Measurements from ENCODE around the gene UBAP1.
"Not testable (repeated sequence)": the region's sequence is repeated elsewhere in the genome, so short reads cannot be mapped to it uniquely, and the experiment has no call there.

The UBAP1 gene

DNA sequence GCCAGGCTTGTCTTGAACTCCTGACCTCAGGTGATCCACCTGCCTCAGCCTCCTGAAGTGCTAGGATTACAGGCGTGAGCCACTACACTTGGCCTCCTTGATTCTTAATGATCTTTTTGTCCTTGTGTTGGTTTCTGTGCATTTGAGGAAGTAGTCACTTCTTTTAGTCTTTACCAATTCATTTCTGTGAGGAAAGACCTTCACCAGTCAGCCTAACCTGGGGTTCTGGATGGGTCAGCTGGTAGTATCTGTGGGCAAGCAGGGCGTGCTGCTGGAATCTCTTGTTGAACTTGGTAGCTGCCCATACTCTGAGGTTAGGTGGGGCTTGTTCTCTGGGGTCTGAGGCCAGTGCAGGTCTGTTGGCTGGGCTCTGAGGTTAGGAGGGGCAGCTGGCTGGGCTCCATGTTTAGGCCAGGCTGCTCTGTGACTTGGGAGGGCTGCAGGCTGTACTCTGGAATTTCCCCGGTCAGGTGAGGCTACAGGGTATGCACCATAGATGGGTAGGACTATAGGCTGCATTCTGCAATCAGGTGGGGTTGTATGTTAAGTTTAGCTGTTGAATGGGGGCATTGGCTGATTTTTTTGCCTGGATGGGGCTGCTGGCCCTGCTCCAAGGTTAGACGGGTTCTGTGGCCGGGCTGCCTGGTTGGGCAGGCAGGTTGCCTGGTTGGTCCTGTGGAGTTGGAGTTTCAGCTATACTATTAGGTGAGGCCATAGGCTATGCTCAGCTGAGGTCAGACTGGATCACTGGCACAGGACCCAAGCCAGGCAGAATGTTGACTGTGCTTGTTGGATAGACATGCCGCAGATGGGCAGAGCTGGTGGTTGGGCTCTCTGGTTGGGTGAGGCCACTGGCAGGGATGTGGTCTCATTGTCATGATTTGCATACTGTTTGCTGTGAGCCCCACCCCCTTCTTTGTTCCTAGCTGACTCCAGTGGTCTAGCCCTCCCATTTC, 19.2 kb downstream of the UBAP1 start:
- no peak for DNase-seq
- TF ChIP-seq GATA1 (IDR thresholded peaks at IDR 0.05; ENCODE audit: low read depth, low read length) = no peak
- TF ChIP-seq POLR2A (IDR thresholded peaks at IDR 0.05; ENCODE audit: low read length) = no peak

DNA sequence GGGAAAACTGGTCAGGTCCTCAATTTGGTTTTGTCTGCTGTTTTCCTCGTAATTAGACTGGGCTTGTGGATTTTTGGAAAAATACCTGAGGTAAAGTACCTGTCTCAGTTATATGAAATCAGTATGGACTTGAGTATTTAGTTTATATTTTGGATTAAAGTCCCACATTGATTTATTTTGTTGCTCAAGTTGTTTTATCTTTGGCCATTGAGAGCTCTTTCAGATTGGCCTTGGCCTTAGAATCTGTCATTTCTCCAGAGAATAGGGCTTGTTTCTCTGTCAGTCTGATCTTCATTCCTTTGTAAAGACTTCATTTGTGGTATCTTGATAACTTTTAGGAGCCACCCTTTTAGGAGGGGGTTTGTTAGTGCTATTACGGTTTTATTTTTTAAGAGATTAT, 21.2 kb downstream of the UBAP1 start:
- no peak for TF ChIP-seq GATA1 (IDR thresholded peaks at IDR 0.05; ENCODE audit: low read depth, low read length)
- no peak for DNase-seq

DNA sequence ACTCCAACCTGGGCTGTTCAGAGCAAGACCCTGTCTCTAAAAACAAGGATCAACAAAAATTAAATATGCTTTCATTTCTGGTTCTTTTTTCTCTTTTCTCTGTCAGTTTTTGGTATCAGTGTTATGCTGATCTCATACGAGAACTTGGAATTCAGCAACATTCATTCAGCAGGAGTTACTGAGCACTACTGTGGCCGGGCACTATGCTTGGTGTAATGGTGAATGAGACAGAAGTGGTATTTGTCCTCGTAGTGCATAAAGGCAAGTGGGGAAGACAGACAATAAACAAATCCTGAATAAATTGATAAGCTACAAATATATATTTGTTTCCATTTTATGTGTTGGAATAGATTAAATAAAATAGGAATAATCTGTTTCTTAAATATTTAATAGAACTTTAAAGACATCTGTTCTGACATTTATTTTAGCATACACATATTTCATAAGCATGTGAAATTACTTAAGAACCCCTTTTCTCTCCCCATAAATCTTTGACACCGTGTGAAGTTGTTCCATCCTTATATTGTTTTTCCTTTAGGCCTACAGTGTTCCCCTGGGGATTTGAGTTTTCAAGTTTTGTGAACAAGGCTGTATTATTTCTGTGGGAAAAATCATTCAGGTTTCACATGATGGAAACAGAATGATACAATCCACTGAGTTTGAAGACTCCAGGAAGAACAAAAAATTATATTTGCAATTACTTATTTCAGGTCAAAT, 24.6 kb downstream of the UBAP1 start:
- TF ChIP-seq POLR2A (IDR thresholded peaks at IDR 0.05; ENCODE audit: low read length) (no peak), GATA1 (IDR thresholded peaks at IDR 0.05; ENCODE audit: low read depth, low read length) (no peak)
- peak in 1 of 2 experiments; percentile 38 for DNase-seq

DNA sequence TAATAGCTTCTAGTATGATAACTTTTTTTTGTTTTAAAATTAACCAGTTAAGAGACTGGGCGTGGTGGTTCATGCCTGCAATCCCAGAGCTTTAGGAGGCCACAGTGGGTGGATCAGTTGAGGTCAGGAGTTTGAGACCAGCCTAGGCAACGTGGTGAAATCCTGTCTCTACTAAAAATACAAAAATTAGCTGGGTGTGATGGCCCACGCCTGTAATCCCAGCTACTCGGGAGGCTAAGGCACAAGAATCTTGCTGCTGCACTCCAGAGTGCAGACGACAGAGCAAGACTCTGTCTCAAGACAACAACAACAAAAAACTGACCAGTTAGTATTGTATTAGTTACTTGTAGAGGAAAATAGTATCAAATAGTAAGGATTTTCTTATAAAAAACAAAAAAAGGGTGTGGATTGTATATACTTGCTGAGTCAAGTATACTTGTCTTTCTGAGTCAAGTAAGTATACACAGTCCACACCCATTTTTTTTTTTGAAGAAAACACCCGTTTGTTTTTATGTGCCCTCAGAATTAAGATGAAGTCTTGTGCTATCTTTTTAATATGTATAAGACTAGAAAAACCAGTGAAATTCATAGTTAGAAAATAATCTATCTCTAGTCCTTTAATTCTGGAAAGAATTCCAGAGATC, 25.3 kb downstream of the UBAP1 start:
- DNase-seq = peak; percentile 53 to 77

DNA sequence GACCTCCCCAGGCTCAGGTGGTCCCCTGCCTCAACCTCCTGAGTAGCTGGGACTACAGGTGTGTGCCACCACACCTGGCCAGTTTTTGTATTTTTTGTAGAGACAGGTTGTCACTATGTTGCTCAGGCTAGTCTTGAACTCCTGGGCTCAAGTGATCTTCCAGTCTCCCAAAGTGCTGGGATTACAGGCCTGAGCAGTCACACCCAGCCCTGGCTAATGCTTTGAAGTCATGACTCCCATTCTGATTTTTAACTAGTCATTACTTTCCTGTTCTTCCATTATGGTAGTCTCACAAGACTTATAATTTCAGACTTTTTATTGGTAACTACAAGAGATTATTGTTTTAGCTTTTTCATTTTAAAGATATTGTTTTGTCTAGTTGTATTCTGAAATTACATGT, 26.3 kb downstream of the UBAP1 start:
- TF ChIP-seq POLR2A (IDR thresholded peaks at IDR 0.05; ENCODE audit: low read length) (no peak), GATA1 (IDR thresholded peaks at IDR 0.05; ENCODE audit: low read depth, low read length) (no peak)
- DNase-seq = peak in 1 of 2 experiments; percentile 37

More for the DNA sequence above, 25.3 kb downstream of the UBAP1 start:
- TF ChIP-seq GATA1 (IDR thresholded peaks at IDR 0.05; ENCODE audit: low read depth, low read length) (no peak), POLR2A (IDR thresholded peaks at IDR 0.05; ENCODE audit: low read length) (no peak)

DNA sequence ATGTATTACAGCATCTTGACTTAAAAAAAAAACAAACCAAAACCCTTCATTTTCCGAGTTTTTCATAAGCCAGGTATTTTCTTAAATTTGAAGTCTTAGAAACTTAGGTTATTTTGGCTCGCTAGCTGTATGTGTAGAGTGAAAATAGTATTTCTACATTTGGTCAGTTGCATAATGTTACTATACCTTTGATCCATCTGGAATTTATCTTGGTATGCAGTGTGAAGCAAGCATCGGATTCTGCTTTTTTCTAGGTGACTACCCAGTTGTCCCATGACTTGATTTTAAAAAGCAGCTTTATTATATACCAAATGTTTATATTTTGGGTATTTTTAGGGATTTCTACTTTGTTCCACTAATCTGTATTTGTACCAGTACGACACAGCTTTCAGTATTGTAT, 27.7 kb downstream of the UBAP1 start:
- TF ChIP-seq GATA1 (IDR thresholded peaks at IDR 0.05; ENCODE audit: low read depth, low read length) (no peak), POLR2A (IDR thresholded peaks at IDR 0.05; ENCODE audit: low read length) (no peak)
- no peak for DNase-seq

DNA sequence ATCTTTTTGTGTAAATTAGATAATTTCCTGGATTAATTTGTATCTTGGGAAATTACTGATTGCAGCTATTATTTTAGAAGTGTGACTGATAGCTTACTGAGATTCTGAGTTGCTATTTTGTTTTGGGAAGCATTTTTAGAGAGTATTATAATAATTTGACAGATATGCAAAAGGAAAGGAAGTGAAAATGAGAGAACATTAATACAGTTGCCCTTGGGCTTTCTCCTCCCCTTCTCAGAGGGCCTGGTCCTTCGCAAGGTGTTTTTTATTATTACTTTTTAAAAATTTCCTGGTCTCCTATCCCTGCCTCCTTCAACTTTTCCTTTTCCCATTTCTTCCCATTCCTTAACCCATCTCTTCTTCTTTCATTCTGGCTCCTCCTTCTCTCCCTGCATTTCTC, 32.6 kb downstream of the UBAP1 start:
- TF ChIP-seq GATA1 (IDR thresholded peaks at IDR 0.05; ENCODE audit: low read depth, low read length) (no peak), POLR2A (IDR thresholded peaks at IDR 0.05; ENCODE audit: low read length) (no peak)

DNA sequence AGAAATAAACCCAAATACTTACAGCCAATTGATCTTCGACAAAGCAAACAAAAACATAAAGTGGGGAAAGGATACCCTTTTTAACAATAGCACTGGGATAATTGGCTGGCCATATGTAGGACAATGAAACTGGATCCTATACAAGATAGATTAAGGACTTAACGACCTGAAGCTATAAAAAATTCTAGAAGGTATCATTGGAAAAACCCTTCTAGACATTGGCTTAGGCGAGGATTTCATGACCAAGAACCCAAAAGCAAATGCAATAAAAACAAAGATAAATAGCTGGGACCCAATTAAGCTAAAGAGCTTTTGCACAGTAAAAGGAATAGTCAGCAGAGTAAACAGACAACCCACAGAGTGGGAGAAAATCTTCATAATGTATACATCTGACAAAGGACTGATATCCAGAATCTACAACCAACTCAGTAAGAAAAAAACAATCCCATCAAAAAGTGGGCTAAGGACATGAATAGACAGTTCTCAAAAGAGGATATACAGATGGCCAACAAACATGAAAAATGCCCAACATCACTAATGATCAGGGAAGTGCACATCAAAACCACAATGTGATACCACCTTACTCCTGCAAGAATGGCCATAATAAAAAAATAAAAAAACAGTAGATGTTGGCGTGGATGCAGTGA, 35.6 kb downstream of the UBAP1 start:
- not testable (repeated sequence) for DNase-seq

More for the DNA sequence above, 32.6 kb downstream of the UBAP1 start:
- DNase-seq = no peak

DNA sequence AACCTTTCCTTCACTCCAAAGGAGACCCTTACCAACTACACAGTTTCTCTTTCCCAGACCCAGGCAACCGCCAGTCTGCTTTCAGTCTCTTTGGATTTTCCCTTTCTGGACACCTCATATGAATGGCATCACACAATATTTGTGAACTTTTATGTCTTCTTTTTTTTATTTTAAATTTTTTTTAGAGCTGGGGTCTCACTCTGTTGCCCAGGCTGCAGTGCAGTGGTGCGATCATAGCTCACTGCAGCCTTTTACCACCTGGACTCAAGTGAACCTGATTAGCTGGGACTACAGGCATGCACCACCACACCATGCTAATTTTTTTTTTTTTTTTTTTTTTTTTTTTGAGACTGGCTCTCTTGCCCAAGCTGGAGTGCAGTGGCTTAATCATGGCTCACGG, 37.5 kb downstream of the UBAP1 start:
- no peak for DNase-seq
- no peak for TF ChIP-seq GATA1 (IDR thresholded peaks at IDR 0.05; ENCODE audit: low read depth, low read length)
- TF ChIP-seq POLR2A (IDR thresholded peaks at IDR 0.05; ENCODE audit: low read length) = no peak

DNA sequence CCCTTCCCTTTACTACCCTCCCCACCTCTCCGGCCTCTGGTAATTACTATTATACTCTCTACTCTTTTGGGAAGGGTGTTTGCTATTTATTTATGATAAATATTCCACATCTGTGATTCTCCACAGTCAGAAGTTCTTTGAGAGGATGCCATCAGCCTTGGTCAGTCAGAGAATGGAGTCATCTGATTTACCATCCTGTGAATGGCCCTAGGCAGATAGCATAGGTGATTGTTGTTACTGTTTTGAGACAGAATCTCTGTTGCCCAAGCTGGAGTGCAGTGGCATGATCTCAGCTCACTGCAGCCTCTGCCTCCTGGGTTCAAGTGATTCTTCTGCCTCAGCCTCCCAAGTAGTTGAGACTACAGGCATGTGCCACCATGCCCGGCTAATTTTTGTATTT, 38.2 kb downstream of the UBAP1 start:
- not testable (repeated sequence) for DNase-seq

DNA sequence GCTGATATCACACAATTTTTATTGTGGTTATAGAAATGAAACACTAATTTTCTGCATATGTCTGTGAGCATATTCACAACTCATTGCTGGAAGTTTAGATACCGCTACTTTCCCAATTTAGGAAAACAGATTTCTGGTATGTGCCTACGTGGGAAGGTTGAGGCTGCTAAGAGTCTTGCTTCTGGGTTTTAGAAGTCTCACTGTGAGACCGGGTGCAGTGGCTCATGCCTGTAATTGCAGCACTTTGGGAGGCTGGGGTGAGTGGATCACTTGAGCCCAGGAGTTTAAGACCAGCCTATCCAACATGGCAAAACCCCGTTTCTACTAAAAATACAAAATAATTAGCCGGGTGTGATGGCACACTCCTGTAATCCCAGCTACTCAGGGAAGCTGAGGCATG, 39.6 kb downstream of the UBAP1 start:
- no peak for TF ChIP-seq POLR2A (IDR thresholded peaks at IDR 0.05; ENCODE audit: low read length)
- no peak for TF ChIP-seq GATA1 (IDR thresholded peaks at IDR 0.05; ENCODE audit: low read depth, low read length)
- DNase-seq = no peak

DNA sequence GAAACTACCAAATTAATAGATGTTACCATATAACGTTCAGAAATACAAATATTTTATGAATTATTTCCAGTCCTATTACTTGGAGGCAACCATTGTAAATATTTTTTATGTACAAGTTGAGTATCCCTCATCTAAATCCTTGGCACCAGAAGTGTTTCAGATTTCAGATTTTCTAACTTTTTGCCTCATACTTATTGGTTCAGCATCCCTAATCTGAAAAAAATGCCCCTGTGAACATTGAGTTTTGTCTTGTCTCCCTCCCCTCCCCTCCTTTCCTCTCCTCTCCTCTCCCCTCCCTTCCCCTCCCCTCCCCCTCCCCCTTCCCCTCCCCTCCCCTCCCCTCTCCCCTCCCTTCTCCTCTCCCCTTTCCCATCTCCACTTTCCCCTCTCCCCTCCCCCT, 40.6 kb downstream of the UBAP1 start:
- TF ChIP-seq POLR2A (IDR thresholded peaks at IDR 0.05; ENCODE audit: low read length) (no peak), GATA1 (IDR thresholded peaks at IDR 0.05; ENCODE audit: low read depth, low read length) (no peak)
- DNase-seq = no peak

DNA sequence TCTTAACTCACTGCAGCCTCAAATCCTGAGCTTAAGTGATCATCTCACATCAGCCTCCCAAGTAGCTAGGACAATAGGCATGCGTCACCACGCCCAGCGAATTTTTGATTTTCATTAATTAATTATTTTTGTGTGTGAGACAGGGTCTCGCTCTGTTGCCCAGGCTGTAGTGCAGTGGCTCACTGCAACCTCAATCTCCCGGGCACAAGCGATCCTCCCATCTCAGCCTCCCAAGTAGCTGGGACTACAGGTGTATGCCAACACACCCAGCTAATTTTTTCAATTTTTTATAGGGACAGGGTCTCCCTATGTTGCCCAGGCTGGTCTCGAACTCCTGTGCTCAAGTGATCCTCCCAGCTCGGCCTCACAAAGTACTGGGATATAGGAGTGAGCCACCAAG, 41.4 kb downstream of the UBAP1 start:
- TF ChIP-seq POLR2A (IDR thresholded peaks at IDR 0.05; ENCODE audit: low read length) = no peak
- no peak for TF ChIP-seq GATA1 (IDR thresholded peaks at IDR 0.05; ENCODE audit: low read depth, low read length)
- no peak for DNase-seq

DNA sequence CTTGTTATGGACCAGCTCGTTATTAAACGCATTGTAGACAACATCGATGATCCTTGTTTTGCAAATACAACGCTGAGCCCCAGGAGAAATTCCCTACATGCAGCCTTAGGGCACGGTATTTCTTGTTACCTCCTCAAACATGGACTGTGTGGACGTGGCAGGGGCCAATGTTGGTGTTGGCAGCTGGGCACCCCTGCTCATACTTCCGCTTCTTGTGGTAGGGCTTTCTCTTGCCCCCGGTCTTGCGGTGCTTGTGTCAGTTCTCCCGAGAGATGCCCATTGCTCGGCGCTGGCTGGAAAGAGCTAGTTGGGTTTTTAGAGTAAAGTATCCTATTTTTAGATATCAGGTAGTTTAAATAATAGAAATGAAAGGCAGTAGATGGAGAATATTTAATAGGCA, 45.5 kb downstream of the UBAP1 start:
- DNase-seq = no peak
- TF ChIP-seq POLR2A (IDR thresholded peaks at IDR 0.05; ENCODE audit: low read length) = no peak
- no peak for TF ChIP-seq GATA1 (IDR thresholded peaks at IDR 0.05; ENCODE audit: low read depth, low read length)

DNA sequence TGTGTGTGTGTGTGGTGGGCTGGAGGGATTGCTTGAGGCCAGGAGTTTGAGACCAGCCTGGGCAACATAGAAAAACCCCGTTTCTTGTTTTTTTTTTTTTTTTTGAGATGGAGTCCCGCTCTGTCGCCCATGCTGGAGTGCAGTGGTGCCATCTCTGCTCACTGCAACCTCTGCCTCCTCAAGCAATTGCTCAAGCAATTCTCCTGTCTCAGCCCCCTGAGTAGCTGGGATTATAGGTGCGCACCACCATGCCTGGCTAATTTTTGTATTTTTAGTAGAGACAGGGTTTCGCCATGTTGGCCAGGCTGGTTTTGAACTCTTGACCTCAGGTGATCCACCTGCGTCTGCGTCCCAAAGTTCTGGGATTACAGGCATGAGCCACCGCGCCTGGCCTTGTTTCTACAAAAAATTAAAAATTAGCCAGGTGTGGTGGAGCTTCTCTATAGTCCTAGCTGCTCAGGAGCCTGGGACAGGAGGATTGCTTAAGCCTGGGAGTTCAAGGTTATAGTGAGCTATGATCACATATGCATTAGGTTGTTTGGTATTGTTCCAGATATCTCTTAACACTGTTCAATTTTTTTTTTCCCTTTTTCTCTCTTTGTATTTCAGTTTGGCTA, 47.4 kb downstream of the UBAP1 start:
- not testable (repeated sequence) for DNase-seq

Measured in erythroblast (primary cell).